Activated T-helper 2 cell treated with anti-CD3 and anti-CD28 coated beads, Interferon-gamma antibody, Interleukin-2, Interleukin-4, amounts not matched to agents 10 μg/mL and 5 μg/mL and 100 μg/mL, durations not matched to agents 14 hours and 24 hours and 36 hours (primary cell): ENCODE measurements around the gene GMEB1. TPM values are rescaled to one million over a fixed set of nuclear protein-coding genes. Genes with fewer than 3 reads are reported as not detected.
A peak's percentile ranks its signal among the peaks of the same experiment; 100 is the strongest.
"Not testable (repeated sequence)": the region's sequence is repeated elsewhere in the genome, so short reads cannot be mapped to it uniquely, and the experiment has no call there.

ENCODE experiments used
- DNase-seq: peaks from one replicate; pipeline ENCODE4 v3.0.0; 2021; ENCODE audit warnings: low spot score
- H3K27ac Mint-ChIP-seq: one replicate; pipeline ENCODE4 v1.8.0; 2021; ENCODE audit warnings: mixed read lengths
- H3K27me3 Mint-ChIP-seq: one replicate; pipeline ENCODE4 v1.8.0; 2021; ENCODE audit warnings: low read depth, mixed read lengths
- H3K36me3 Mint-ChIP-seq: one replicate; pipeline ENCODE4 v1.8.0; 2021; ENCODE audit warnings: low read depth, mixed read lengths
- H3K4me1 Mint-ChIP-seq: one replicate; pipeline ENCODE4 v1.8.0; 2021; ENCODE audit warnings: low read depth, mixed read lengths
- H3K4me3 Mint-ChIP-seq: one replicate; pipeline ENCODE4 v1.8.0; 2021; ENCODE audit warnings: low read depth, mild to moderate bottlenecking, moderate library complexity, mixed read lengths
- H3K9me3 Mint-ChIP-seq: one replicate; pipeline ENCODE4 v1.8.0; 2021; ENCODE audit warnings: mixed read lengths
- intact Hi-C: fragments of 100-400 bp; cut with micrococcal nuclease; formaldehyde crosslinking; loops from one replicate; pipeline ENCODE4 v1.15.1; 2023
- total RNA-seq: library from RNA; stranded (reverse); gene quantifications from 2 replicates; pipeline ENCODE4 v1.2.3, GENCODE V29; 2022

Gene GMEB1
- total RNA-seq, 1 donor from 2014 or later, result 26.0 TPM

DNA sequence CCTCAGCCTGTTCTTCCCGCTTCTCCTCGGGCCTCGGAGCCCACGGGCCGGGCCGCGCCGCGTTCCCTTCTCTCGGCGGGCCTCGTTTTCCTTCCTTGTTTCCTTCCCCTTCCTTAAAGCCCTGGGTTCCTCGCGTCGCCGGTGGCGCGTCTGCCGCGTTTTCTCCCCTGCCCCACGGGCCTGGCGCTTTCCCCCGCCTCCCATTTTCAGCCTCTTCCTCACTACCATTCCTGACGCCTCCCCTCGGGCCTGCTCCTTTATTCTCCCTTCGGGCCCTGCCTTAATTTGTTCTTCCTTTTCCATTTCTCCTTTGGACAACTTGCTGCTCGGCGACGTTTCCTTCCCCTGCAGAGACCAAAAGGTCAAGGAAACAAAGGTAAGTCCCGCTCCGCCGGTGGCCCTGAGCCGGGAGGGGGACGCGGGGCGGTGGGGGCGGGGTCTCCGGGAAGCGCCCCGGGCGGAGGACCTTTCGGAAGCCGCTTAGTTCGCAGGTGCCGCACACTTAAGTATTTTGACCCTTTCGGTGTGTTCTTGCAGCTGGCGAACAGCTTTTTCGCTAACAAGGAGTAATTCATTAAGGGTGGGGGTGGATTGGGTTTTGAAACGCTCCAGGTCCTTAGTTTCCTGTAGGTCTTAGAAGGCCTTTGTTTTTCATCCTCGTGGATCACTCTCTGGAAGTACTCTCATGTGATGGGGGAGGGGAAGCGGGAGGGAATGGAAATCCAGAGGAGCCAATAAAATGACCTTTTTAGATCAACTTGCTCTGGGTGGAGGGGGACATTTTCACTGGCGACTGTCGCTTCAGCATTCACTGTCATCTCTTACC lies 68.9 kb downstream of the GMEB1 start:
- intact Hi-C loops, result loop anchor here (2.0 to 5.0 kb wide), 3 partner anchors 155 to 500 kb away; partner anchors contain the start of gene ATP5IF1
- no peaks in the 10 kb centered on the region for H3K9me3 Mint-ChIP-seq
- H3K4me3 Mint-ChIP-seq, result peak overlapping the region; percentile 99
- peak; percentile 28 for DNase-seq
- peaks cover 27% of the 10 kb centered on the region for H3K4me1 Mint-ChIP-seq
- peak overlapping the region; percentile 91 for H3K27ac Mint-ChIP-seq
- peaks cover 45% of the 10 kb centered on the region for H3K36me3 Mint-ChIP-seq
- H3K27me3 Mint-ChIP-seq, result no peaks in the 10 kb centered on the region

DNA sequence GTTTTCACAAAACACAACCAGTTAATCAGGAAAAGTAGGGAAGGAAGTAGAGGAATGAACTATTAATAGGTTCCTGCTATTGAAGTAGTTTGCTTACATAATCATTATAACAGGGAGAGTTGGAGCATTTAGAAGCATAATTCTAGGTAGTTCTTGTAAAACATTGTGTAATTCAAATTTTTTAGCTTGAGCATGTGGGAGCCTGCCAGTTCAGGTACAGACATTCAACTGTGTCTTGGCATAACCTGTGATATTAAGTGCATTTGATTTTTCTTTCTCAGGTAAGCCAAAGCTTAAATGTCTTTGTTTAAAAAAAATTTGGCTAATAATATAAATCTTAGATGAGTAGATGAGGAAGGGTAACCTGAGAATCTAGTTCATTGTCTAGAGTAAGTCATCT lies 71.5 kb downstream of the GMEB1 start:
- DNase-seq, result no peak
- Mint-ChIP-seq H3K27ac (peak overlapping the region; percentile 9), H3K4me1 (peaks cover 47% of the 10 kb centered on the region), H3K36me3 (peaks cover 71% of the 10 kb centered on the region), H3K4me3 (peak overlapping the region; percentile 52), H3K27me3 (no peaks in the 10 kb centered on the region), H3K9me3 (no peaks in the 10 kb centered on the region)
- intact Hi-C loops, result no loop called here

DNA sequence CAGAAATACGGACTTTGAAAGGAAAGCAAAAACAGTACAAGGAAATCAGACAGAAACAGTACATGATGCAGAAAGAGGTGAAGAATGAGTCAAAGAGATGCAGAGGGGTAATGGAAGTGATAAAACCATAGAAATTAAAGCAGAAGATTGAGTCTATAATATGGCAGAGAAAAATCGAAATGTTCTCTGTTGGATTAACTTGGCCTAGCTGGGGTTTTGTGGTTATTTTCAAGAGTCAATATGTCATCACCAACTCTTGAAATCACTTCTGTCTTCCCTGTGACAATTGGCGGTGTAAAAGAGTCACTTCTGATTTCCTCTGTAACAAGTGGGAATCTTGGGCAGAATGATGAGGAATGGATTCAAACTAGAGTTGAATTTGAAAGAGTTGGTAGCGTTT lies 75.6 kb downstream of the GMEB1 start:
- intact Hi-C loops, result no loop called here
- H3K27me3 Mint-ChIP-seq, result no peaks in the 10 kb centered on the region
- H3K36me3 Mint-ChIP-seq, result peaks cover 74% of the 10 kb centered on the region
- H3K4me1 Mint-ChIP-seq, result peaks cover 45% of the 10 kb centered on the region
- DNase-seq, result no peak
- peak overlapping the region; percentile 43 for H3K27ac Mint-ChIP-seq
- H3K4me3 Mint-ChIP-seq, result peak overlapping the region; percentile 63
- no peaks in the 10 kb centered on the region for H3K9me3 Mint-ChIP-seq

DNA sequence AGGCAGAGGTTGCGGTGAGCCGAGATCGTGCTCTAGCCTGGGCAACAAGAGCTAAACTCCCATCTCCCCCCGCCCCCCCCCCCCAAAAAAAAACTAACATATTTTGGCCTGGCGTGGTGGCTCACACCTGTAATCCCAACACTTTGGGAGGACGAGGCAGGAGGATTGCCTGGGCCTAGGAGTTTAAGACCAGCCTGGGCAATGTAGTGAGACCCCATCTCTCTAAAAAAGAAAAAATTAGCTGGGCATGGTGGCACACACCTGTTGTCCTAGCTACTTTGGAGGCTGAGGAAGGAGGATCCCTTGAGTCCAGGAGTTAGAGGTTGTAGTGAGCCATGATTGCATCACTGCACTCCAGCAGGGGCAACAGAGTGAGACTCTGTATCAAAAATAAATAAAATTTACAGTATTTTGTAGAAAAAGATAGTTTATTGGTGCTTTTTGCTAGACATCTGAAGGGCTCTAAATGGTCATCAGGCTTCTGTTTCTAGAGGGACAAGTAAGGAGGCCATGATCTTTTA lies 77.1 kb downstream of the GMEB1 start:
- H3K9me3 Mint-ChIP-seq, result no peaks in the 10 kb centered on the region
- peaks cover 48% of the 10 kb centered on the region for H3K4me1 Mint-ChIP-seq
- H3K27ac Mint-ChIP-seq, result no peak overlapping the region
- H3K27me3 Mint-ChIP-seq, result no peaks in the 10 kb centered on the region
- intact Hi-C loops, result no loop called here
- no peak overlapping the region for H3K4me3 Mint-ChIP-seq
- H3K36me3 Mint-ChIP-seq, result peaks cover 75% of the 10 kb centered on the region
- DNase-seq, result no peak

DNA sequence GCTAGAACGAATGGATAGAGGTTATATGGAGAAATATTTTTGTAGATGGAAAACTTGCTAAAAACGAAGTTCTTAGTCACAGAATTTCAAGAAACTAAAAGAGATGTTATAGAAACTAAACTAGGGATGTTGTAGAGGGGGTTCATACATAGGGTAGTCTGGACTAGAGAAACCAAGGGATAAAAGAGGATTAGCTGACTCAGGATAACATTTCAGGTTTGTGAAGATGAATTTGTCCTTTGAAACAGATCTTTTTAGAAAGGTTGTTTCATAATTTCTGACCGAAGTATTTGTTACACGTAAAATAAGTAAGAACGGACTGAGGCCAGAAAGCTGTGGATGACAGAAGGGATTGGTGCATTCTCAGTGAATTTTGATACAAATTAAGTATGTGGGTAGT lies 81.7 kb downstream of the GMEB1 start:
- Mint-ChIP-seq H3K9me3 (no peaks in the 10 kb centered on the region), H3K4me1 (peaks cover 30% of the 10 kb centered on the region), H3K27ac (no peak overlapping the region), H3K36me3 (peaks cover 45% of the 10 kb centered on the region), H3K27me3 (no peaks in the 10 kb centered on the region), H3K4me3 (no peak overlapping the region)
- DNase-seq, result no peak
- intact Hi-C loops, result no loop called here

DNA sequence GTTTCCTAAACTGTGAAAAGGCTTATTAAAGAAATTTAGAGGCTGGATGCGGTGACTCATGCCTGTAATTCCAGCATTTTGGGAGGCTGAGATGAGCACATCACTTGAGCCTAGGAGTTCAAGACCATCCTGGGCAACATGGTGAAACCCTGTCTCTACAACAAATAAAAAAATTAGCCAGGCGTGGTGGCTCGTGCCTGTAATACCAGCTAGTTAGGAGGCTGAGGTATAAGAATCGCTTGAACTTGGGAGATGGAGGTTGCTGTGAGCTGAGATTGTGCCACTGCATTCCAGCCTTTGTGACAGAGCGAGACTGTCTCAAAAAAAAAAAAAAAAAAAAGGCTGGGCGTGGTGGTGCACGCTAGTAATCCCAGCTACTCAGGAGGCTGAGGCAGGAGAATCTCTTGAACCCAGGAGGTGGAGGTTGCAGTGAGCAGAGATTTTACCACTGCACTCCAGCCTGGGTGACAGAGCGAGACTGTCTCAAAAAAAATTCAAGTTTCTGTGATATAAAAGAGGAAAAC lies 82.2 kb downstream of the GMEB1 start:
- Mint-ChIP-seq H3K36me3 (peaks cover 44% of the 10 kb centered on the region), H3K4me1 (peaks cover 30% of the 10 kb centered on the region)
- H3K4me3 Mint-ChIP-seq, DNase-seq, H3K27ac Mint-ChIP-seq, H3K9me3 Mint-ChIP-seq, intact Hi-C loops, H3K27me3 Mint-ChIP-seq: not testable (repeated sequence)

DNA sequence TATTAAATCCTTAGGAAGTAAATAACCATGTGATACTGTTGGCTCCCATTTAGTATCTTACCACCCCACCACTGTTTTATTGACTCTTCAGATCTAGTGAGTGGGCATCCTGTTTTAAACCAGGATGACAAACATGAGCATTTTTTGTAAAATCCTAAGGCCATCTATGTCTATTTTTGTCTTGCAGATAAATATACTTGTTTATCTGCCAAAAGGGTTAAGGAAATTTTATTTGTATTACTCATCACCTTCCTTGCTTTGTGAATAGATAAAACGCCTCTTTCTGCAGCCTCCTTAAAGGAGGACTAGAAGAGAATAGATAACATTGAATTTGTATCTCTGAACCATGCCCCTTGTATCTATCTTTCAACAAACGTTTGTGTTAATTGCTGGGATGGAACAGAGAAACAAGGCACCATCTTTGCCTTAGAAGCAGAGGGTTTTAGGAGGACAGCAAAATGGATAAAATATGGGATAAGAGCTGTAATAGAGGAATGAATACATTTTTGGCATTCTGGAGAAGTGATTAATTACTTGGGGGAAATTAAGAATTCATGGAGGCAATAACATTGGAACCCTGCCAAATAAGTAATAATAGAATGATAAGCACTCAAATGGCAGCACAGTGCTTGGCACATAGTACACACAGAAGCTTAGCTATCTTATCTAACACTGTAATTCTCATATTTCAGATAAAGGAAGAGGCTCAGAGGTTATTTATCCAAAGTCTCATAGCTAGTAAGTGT lies 82.9 kb downstream of the GMEB1 start:
- H3K36me3 Mint-ChIP-seq, result peaks cover 40% of the 10 kb centered on the region
- H3K27me3 Mint-ChIP-seq, result no peaks in the 10 kb centered on the region
- H3K27ac Mint-ChIP-seq, result no peak overlapping the region
- no peak overlapping the region for H3K4me3 Mint-ChIP-seq
- no peak for DNase-seq
- peaks cover 27% of the 10 kb centered on the region for H3K4me1 Mint-ChIP-seq
- no peaks in the 10 kb centered on the region for H3K9me3 Mint-ChIP-seq
- intact Hi-C loops, result no loop called here

DNA sequence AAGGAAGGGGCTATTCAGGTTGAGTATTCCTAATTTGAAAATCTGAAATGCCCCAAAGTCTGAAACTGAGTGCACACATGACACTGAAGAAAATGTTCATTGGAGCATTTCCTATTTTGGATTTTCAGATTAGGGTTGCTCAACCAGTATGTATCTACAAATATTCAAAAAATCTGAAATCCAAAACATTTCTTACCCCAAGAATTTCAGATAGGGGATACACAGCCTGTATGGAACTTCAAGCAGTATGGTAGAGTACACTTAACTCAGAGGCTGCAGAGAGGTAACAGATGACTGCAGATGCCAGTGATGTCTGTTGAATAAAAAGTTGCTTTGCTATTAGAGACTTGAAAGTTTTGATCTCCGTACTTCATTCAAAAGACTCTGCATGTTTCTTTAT lies 87.1 kb downstream of the GMEB1 start:
- intact Hi-C loops, result no loop called here
- Mint-ChIP-seq H3K4me1 (peaks cover 11% of the 10 kb centered on the region), H3K27ac (no peak overlapping the region), H3K9me3 (no peaks in the 10 kb centered on the region), H3K4me3 (no peak overlapping the region), H3K36me3 (peaks cover 31% of the 10 kb centered on the region), H3K27me3 (no peaks in the 10 kb centered on the region)
- no peak for DNase-seq

DNA sequence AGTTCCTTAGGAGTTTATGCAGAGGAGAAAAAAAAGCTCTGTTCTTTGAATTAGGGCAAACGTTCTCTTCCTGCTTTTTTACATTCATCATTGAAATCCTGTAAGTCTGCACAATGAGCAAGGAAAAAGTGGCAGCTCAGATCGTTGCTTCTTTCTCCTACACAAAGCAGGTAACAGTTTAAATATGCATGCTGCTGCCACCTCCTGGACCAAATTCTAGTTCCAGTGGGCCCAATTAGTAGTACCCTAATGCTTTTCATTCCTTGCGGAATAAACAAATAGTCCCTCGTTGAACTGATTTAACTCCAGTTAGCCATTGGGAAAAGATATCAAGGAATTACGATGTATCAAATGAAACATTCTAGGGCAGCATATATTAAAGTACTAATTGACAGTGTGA lies 88.3 kb downstream of the GMEB1 start:
- no peak for DNase-seq
- no peaks in the 10 kb centered on the region for H3K27me3 Mint-ChIP-seq
- no peak overlapping the region for H3K27ac Mint-ChIP-seq
- peaks cover 7% of the 10 kb centered on the region for H3K4me1 Mint-ChIP-seq
- intact Hi-C loops, result no loop called here
- no peaks in the 10 kb centered on the region for H3K9me3 Mint-ChIP-seq
- H3K4me3 Mint-ChIP-seq, result no peak overlapping the region
- H3K36me3 Mint-ChIP-seq, result peaks cover 26% of the 10 kb centered on the region

DNA sequence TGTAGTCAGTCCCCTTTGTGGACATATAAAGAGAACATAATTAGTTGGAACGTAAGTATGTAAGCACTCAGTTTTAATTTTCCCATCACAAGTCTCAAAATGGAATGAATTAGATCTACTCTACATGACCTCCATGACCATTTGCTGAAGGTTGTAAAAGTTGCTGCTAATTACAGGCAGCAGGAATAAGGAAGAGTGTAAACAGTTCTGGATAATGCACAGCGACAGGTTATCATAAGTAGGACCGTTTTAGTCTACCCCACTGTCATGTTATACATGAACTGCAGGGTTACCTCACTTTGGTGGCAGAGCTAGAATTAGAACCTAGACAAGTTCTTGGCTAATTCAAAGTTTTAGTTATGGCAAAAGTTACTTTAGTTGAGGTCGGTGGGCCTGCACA lies 89.8 kb downstream of the GMEB1 start:
- intact Hi-C loops, result no loop called here
- Mint-ChIP-seq H3K27me3 (no peaks in the 10 kb centered on the region), H3K9me3 (no peaks in the 10 kb centered on the region), H3K4me3 (no peak overlapping the region), H3K4me1 (peaks cover 7% of the 10 kb centered on the region), H3K36me3 (peaks cover 29% of the 10 kb centered on the region), H3K27ac (no peak overlapping the region)
- no peak for DNase-seq

DNA sequence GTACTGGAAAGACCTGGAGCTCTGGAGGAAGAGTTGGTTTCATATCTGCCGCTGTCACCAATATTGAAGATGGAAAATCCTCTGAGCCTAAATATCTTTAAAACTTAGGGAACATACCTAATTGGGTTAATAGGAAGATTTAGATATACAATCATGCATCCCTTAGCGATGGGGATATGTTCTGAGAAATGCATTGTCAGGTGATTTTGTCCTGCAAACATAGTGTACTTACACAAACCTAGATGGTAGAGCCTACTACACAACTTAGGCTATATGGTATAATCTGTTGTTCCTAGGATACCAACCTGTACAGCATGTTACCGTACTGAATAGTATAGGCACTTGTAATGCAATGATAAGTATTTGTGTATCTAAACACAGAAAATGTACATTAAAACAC lies 90.7 kb downstream of the GMEB1 start:
- Mint-ChIP-seq H3K36me3 (peaks cover 27% of the 10 kb centered on the region), H3K4me1 (peaks cover 6% of the 10 kb centered on the region), H3K27me3 (no peaks in the 10 kb centered on the region), H3K9me3 (no peaks in the 10 kb centered on the region), H3K4me3 (no peak overlapping the region), H3K27ac (no peak overlapping the region)
- DNase-seq, result no peak
- intact Hi-C loops, result no loop called here

DNA sequence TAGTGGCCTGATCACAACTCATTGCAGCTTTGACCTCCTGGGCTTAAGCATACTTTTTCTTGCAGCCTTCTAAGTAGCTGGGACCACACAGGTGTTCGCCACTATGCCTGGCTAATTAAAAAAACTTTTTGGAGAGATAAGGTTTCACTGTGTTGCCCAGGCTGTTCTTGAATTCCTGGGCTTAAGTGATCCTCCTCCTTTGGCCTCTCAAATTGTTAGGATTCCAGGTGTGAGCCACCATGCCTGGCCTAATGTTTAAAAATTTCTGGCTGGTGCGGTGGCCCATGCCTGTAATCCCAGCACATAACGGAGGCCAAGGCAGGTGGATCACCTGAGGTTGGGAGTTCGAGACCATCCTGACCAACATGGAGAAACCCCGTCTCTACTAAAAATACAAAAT lies 92.6 kb downstream of the GMEB1 start:
- intact Hi-C loops, result no loop called here
- H3K4me1 Mint-ChIP-seq, result peaks cover 6% of the 10 kb centered on the region
- no peaks in the 10 kb centered on the region for H3K9me3 Mint-ChIP-seq
- no peak overlapping the region for H3K4me3 Mint-ChIP-seq
- peaks cover 37% of the 10 kb centered on the region for H3K36me3 Mint-ChIP-seq
- H3K27me3 Mint-ChIP-seq, result no peaks in the 10 kb centered on the region
- H3K27ac Mint-ChIP-seq, result no peak overlapping the region
- DNase-seq, result no peak
